RWPE1 (cell line): Measurements from ENCODE around the gene VMO1.

Experiments used
- CTCF ChIA-PET: fragments of 350-600 bp; sonication (Branson Sonifier 250); formaldehyde crosslinking; extraction: SDS; loops from one replicate; lab custom pipeline; 2021; lab: Yijun Ruan, JAX
- POLR2A ChIA-PET: fragments of 400-600 bp; formaldehyde crosslinking; extraction: SDS; loops from one replicate; lab custom pipeline; 2020; ENCODE audit warnings: antibody characterized with exemption; ENCODE audit not compliant: low non-redundant PET; lab: Yijun Ruan, JAX
- DNase-seq: peaks from one replicate; pipeline ENCODE4 v3.0.0; 2012; ENCODE audit warnings: low spot score
- H3K27ac ChIP-seq: fragments of 450-650 bp; 2 replicates; pipeline ENCODE4 v1.5.1; 2017
- CTCF ChIP-seq: fragments of 450-650 bp; conservative IDR thresholded peaks from 2 replicates; pipeline ENCODE4 v1.5.1; 2017; ENCODE audit warnings: low read depth, mild to moderate bottlenecking

The VMO1 gene

GRCh38 chr17:4802228-4802627 lies 16.1 kb upstream of the VMO1 start, which contains the start of gene C17orf114:
Gene C17orf114, minus strand, starts transcription at chr17:4802328.
- no peak within 1 kb of the TSS for H3K27ac ChIP-seq
- ChIA-PET CTCF (no interaction called here), POLR2A (no interaction called here)
- TF ChIP-seq CTCF = no peak
- DNase-seq = no peak

- DNase-seq = no peak
- H3K27ac ChIP-seq = peak overlapping the region; percentile 11; the same call in 1 of the 2 replicates
- ChIA-PET POLR2A (no interaction called here), CTCF (interaction anchor here (0.7 kb wide), 1 partner anchor 60 kb away, joined by 3 read pairs; no protein-coding TSS in a partner anchor)
- no peak for TF ChIP-seq CTCF
These were observed 14.5 kb upstream of the VMO1 start for GRCh38 chr17:4800462-4801196.

GRCh38 chr17:4796552-4796920 lies 10.4 kb upstream of the VMO1 start:
- ChIA-PET CTCF (no interaction called here), POLR2A (interaction anchor here (0.7 to 1.0 kb wide), 2 partner anchors 27 to 144 kb away, joined by 3 to 4 read pairs; partner anchors contain the start of gene RNF167)
- peak; percentile 54 for DNase-seq
- peak overlapping the region; percentile 84 for H3K27ac ChIP-seq
- no peak for TF ChIP-seq CTCF

- H3K27ac ChIP-seq = peak overlapping the region; percentile 84
- POLR2A ChIA-PET = no interaction called here
- DNase-seq = no peak
- TF ChIP-seq CTCF = no peak
- CTCF ChIA-PET = no interaction called here
These were observed 9.0 kb upstream of the VMO1 start for GRCh38 chr17:4795168-4795567.

- CTCF ChIA-PET = interaction anchor here (0.6 to 2.2 kb wide), 16 partner anchors 16 to 214 kb away, joined by 3 to 19 read pairs (median 5); partner anchors contain the start of genes ARRB2, C17orf107, CHRNE and PLD2
- POLR2A ChIA-PET = interaction anchor here (0.6 to 1.0 kb wide), 3 partner anchors 60 to 149 kb away, joined by 3 to 6 read pairs (median 3); partner anchors contain the start of genes RNF167 and SLC25A11
- no peak for DNase-seq
- no peak for TF ChIP-seq CTCF
- peak overlapping the region; percentile 100 for H3K27ac ChIP-seq
These were observed 4.5 kb upstream of the VMO1 start for GRCh38 chr17:4790705-4791088.

GRCh38 chr17:4789951-4790704 lies 4.0 kb upstream of the VMO1 start:
- ChIA-PET CTCF (interaction anchor here (0.6 to 2.2 kb wide), 34 partner anchors 11 to 605 kb away, joined by 3 to 19 read pairs (median 4); partner anchors contain the start of genes ARRB2, C17orf107, CHRNE and MED11), POLR2A (interaction anchor here (0.6 to 1.0 kb wide), 3 partner anchors 60 to 150 kb away, joined by 3 to 6 read pairs (median 3); partner anchors contain the start of genes RNF167 and SLC25A11)
- H3K27ac ChIP-seq = peak overlapping the region; percentile 100
- DNase-seq = peak; percentile 94
- TF ChIP-seq CTCF = peak; percentile 86
